SH-SY5Y (cell line): ENCODE results near the gene IMMP2L.

ENCODE experiments used
- GATA2 ChIP-seq: IDR thresholded peaks from 2 replicates; pipeline ENCODE4 v1.6.1; 2011; ENCODE audit warnings: mild to moderate bottlenecking, low read depth, low read length
- GATA3 ChIP-seq: IDR thresholded peaks from 2 replicates; pipeline ENCODE4 v1.6.1; 2011; ENCODE audit warnings: low read depth, mild to moderate bottlenecking, low read length, moderate library complexity

DNA sequence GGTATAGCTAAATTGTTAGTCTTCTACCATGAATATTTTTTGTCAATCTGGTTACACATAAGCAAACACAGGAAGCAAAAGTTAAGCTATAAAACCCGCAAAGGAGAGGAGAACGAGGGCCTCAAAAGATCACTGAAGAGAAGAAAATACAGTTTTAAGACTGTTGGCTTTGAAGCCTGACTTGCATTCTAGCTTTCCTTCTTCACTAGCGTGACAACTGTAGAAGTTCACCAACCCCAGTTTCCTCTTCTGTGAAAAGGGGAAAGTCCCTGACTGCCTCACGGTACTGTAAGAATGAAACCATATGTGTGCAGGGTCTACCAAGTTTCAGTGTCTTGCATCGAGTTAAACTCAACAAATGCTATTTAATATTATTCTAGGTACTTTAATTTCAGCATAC, 478.9 kb downstream of the IMMP2L start:
- no peak for TF ChIP-seq GATA3
- no peak for TF ChIP-seq GATA2
